Body of pancreas (tissue), 4 donors: ENCODE results near the gene GRIP2. TPM values are rescaled to one million over a fixed set of nuclear protein-coding genes. Genes with fewer than 3 reads are reported as not detected.

Source experiments
- ATAC-seq: fragments of 150-250 bp; one replicate; pipeline ENCODE4 v1.9.1; 2016
- DNase-seq, 4 donors: peaks; one replicate each; pipeline ENCODE4 v3.0.0-alpha.2; 2019
- H3K27ac ChIP-seq, 4 donors: fragments of 200-600 bp; sonication (generic); 1 replicate in 3 of 4; 2 replicates in 1 of 4; pipeline versions ENCODE4 v1.5.1 to v1.6.1; 2016 to 2019; ENCODE audit warnings: mild to moderate bottlenecking in 1 of 4, mixed read lengths in 1 of 4, moderate library complexity in 1 of 4
- H3K27me3 ChIP-seq, 2 donors: fragments of 200-600 bp; sonication (generic); one replicate each; pipeline ENCODE4 v1.6.0; 2016; ENCODE audit warnings: mild to moderate bottlenecking in 1 of 2
- H3K36me3 ChIP-seq, 2 donors: fragments of 200-600 bp; sonication (generic); replicated peaks in 1 of 2; 2 replicates each; pipeline ENCODE4 v1.5.1; 2016; ENCODE audit warnings: low read depth in 2 of 2; ENCODE audit not compliant: insufficient read depth in 1 of 2
- H3K4me1 ChIP-seq: fragments of 200-600 bp; sonication (generic); one replicate; pipeline ENCODE4 v1.6.0; 2016
- H3K4me3 ChIP-seq, 2 donors: fragments of 200-600 bp; sonication (generic); 1 replicate in 1 of 2; 2 replicates in 1 of 2; pipeline ENCODE4 v1.5.1; 2016 to 2019
- H3K9me3 ChIP-seq, 3 donors: fragments of 200-600 bp; sonication (generic); 1 replicate in 2 of 3; 2 replicates in 1 of 3; pipeline ENCODE4 v1.5.1; 2016
- CTCF ChIP-seq, 7 experiments: fragments of 450-650 bp in 4 of 7; fragments of 200-600 bp in 3 of 7; sonication (generic) in 3 of 7; IDR thresholded peaks; one replicate each; pipeline ENCODE4 v1.5.1; 2016 to 2019; ENCODE audit warnings: antibody characterized with exemption in 7 of 7
- POLR2A ChIP-seq, 3 donors: fragments of 450-650 bp; IDR thresholded peaks; one replicate each; pipeline ENCODE4 v1.6.1; 2016; ENCODE audit warnings: antibody characterized with exemption in 3 of 3, mild to moderate bottlenecking in 2 of 3
- WGBS, 2 donors: methylation state at CpG; one replicate each; pipeline ENCODE4 v1.1.5; 2017; 5-methylcytosine and 5-hydroxymethylcytosine counted together
- intact Hi-C: fragments of 100-400 bp; cut with DNase I; formaldehyde crosslinking; loops from one replicate; pipeline ENCODE4 v1.15.1; 2023
- total RNA-seq, 2 donors: library from RNA; depleted of rRNA; stranded (reverse); fragments of >200 nt; gene quantifications; one replicate each; pipeline ENCODE4 v1.1.0, GENCODE V29; 2016

GRIP2 gene
- total RNA-seq, 2 donors from 2014 or later: 0.26 to 0.99 TPM

- DNase-seq (no peak), ATAC-seq (no peak)
- no peak overlapping the region for H3K4me3 ChIP-seq
- intact Hi-C loops: no loop called here
- WGBS, 2 donors: 88 to 96% methylated on average over 5 of the region's 5 CpGs
- no peak overlapping the region for H3K27ac ChIP-seq
- H3K4me1 ChIP-seq: peaks cover 14% of the 10 kb centered on the region
- no peaks in the 10 kb centered on the region for H3K9me3 ChIP-seq
- H3K27me3 ChIP-seq: no peaks in the 10 kb centered on the region
- TF ChIP-seq CTCF (IDR thresholded peaks at IDR 0.05): no peak
- TF ChIP-seq POLR2A (IDR thresholded peaks at IDR 0.05): no peak
- H3K36me3 ChIP-seq: no peaks in the 10 kb centered on the region
Measured at GRCh38 chr3:14583548-14584091, 43.5 kb upstream of the GRIP2 start.

- DNase-seq (no peak), ATAC-seq (peak; percentile 18)
- Histone ChIP-seq H3K4me3 (no peak overlapping the region), H3K4me1 (peaks cover 14% of the 10 kb centered on the region), H3K36me3 (no peaks in the 10 kb centered on the region), H3K27me3 (no peaks in the 10 kb centered on the region), H3K27ac (no peak overlapping the region), H3K9me3 (no peaks in the 10 kb centered on the region)
- WGBS, 2 donors: 59 to 63% methylated on average over 4 of the region's 4 CpGs
- TF ChIP-seq POLR2A (IDR thresholded peaks at IDR 0.05): no peak
- intact Hi-C loops: no loop called here
Measured at GRCh38 chr3:14582045-14582410, 41.9 kb upstream of the GRIP2 start.

GRCh38 chr3:14581334-14582044 lies 41.3 kb upstream of the GRIP2 start:
- DNase-seq (peak; percentile 39 to 73 (median 62)), ATAC-seq (peak; percentile 81)
- WGBS, 2 donors: 49 to 55% methylated on average over 4 to 5 of the region's 5 CpGs
- intact Hi-C loops: no loop called here
- TF ChIP-seq CTCF (IDR thresholded peaks at IDR 0.05) (no peak), POLR2A (IDR thresholded peaks at IDR 0.05) (no peak)
- no peak overlapping the region for H3K27ac ChIP-seq
- no peaks in the 10 kb centered on the region for H3K27me3 ChIP-seq
- H3K36me3 ChIP-seq: no peaks in the 10 kb centered on the region
- peaks cover 14% of the 10 kb centered on the region for H3K4me1 ChIP-seq
- H3K4me3 ChIP-seq: no peak overlapping the region
- no peaks in the 10 kb centered on the region for H3K9me3 ChIP-seq

- ATAC-seq (no peak), DNase-seq (no peak)
- WGBS, 2 donors: 67 to 79% methylated on average over 2 to 5 of the region's 5 CpGs
- Histone ChIP-seq H3K9me3 (no peaks in the 10 kb centered on the region), H3K27me3 (no peaks in the 10 kb centered on the region), H3K4me1 (peaks cover 14% of the 10 kb centered on the region), H3K36me3 (no peaks in the 10 kb centered on the region), H3K4me3 (no peak overlapping the region), H3K27ac (no peak overlapping the region)
- TF ChIP-seq POLR2A (IDR thresholded peaks at IDR 0.05) (no peak), CTCF (IDR thresholded peaks at IDR 0.05) (no peak)
- intact Hi-C loops: no loop called here
Measured at GRCh38 chr3:14577897-14578296, 37.8 kb upstream of the GRIP2 start.

- intact Hi-C loops: no loop called here
- H3K4me3 ChIP-seq: no peak overlapping the region
- peaks cover under 1% of the 10 kb centered on the region for H3K4me1 ChIP-seq
- no peak for DNase-seq
- ATAC-seq: no peak
- 89 to 94% methylated on average over 7 to 9 of the region's 9 CpGs for WGBS, 2 donors
- no peaks in the 10 kb centered on the region for H3K27me3 ChIP-seq
- H3K9me3 ChIP-seq: no peaks in the 10 kb centered on the region
- TF ChIP-seq POLR2A (IDR thresholded peaks at IDR 0.05) (no peak), CTCF (IDR thresholded peaks at IDR 0.05) (no peak)
- no peaks in the 10 kb centered on the region for H3K36me3 ChIP-seq
- H3K27ac ChIP-seq: no peak overlapping the region
Measured at GRCh38 chr3:14576163-14576562, 36.0 kb upstream of the GRIP2 start.
